Measurements from ENCODE around the gene NDUFS1. TPM values are rescaled to one million over a fixed set of nuclear protein-coding genes. Genes with fewer than 3 reads are reported as not detected.

The NDUFS1 gene
- total and polyA plus RNA-seq, 9 of the 15 experiments (the other 6 are each of a cell fraction or from before 2014, with no cell fraction given): 75.0 to 130 (median 91.5) TPM

GRCh38 chr2:206159346-206160124 is at the start of gene NDUFS1, which contains the start of gene EEF1B2 (continued):
- TF ChIP-seq ZNF592 (IDR thresholded peaks at IDR 0.05) (no peak), ZNF668 (CRISPR knock-in tag; IDR thresholded peaks at IDR 0.05) (no peak), C11orf30 (IDR thresholded peaks at IDR 0.05; ENCODE audit: low read depth) (peak; percentile 57), NONO (IDR thresholded peaks at IDR 0.05; ENCODE audit: low read depth in 2 of 2, low read length in 1 of 2) (no peak), ZNF282 (CRISPR knock-in tag; IDR thresholded peaks at IDR 0.05) (no peak), MTA1 (IDR thresholded peaks at IDR 0.05; ENCODE audit: borderline replicate concordance) (peak; percentile 91), ZEB2 (IDR thresholded peaks at IDR 0.05) (no peak), ELK1 (CRISPR knock-in tag; IDR thresholded peaks at IDR 0.05) (no peak), HDAC8 (tag; IDR thresholded peaks at IDR 0.05) (no peak), HOXB6 (CRISPR knock-in tag; IDR thresholded peaks at IDR 0.05; ENCODE audit: borderline replicate concordance) (no peak), EZH2 (IDR thresholded peaks at IDR 0.05; ENCODE audit: borderline replicate concordance, low read depth, low read length) (no peak), CREB1 (IDR thresholded peaks at IDR 0.05) (peak; percentile 82), CREB1 (CRISPR knock-in tag; IDR thresholded peaks at IDR 0.05) (peak; percentile 33; the same call in 1 of the 2 replicates), RREB1 (CRISPR knock-in tag; IDR thresholded peaks at IDR 0.05) (no peak), SIX5 (IDR thresholded peaks at IDR 0.05; ENCODE audit: borderline replicate concordance in 1 of 2, insufficient read depth in 1 of 2, low read depth in 1 of 2, low read length in 2 of 2) (no peak), NFIX (CRISPR knock-in tag; IDR thresholded peaks at IDR 0.05; ENCODE audit: low read depth) (no peak)

Measured in K562 (cell line).